GM19043 (cell line): ENCODE data around the gene SLC40A1.

Source experiments
- ATAC-seq: cut with Tn5 transposase; IDR thresholded peaks from one replicate; pipeline ENCODE4 v1.9.1; 2021; ENCODE audit warnings: low read depth; ENCODE audit not compliant: unreplicated experiment

Gene SLC40A1

DNA sequence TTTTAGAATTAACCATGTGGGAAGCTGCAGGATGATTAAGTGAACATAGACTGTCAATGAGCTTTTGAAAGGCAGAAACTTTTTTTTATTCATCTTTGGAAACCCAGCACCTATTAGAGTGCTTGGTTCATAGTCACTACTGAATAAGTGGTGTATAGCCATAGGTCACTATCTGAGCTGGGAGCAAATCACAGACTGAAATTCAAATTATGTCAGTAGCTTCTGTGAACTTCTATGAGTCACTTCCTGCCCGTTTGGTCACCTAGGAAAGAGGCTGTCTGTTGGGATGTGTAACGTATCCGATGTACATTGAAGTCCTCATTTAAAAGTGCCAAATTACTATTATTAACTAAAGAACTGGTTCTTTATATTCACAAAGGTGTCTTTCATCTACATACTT, 20.5 kb upstream of the SLC40A1 start:
- ATAC-seq: no peak

GRCh38 chr2:189599245-189599644, 18.7 kb upstream of the SLC40A1 start:
- no peak for ATAC-seq

DNA sequence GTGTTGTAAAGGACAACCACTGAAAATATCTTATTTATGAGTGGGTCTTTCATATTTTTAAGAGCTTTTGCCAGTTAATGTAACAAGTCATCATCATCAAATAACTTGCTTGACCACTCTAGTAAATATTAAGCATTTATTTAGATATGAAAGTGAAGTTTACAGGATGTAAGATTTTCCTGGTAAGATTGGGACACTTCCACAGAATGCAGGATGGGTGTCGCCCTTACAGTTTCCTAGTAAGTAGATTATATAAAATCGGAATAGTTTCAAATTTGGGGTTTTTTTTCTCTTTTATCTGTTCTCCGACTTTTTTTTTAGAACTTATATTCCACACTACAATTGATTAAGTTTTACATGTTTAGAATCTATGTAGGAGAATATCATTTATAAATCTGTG, 14.8 kb upstream of the SLC40A1 start:
- no peak for ATAC-seq

- no peak for ATAC-seq
Measured at GRCh38 chr2:189594305-189594704, 13.7 kb upstream of the SLC40A1 start.

- ATAC-seq: no peak
Measured at GRCh38 chr2:189593115-189593514, 12.5 kb upstream of the SLC40A1 start.

GRCh38 chr2:189592353-189592984, 11.9 kb upstream of the SLC40A1 start:
- no peak for ATAC-seq

GRCh38 chr2:189587780-189588179, 7.2 kb upstream of the SLC40A1 start:
- no peak for ATAC-seq

DNA sequence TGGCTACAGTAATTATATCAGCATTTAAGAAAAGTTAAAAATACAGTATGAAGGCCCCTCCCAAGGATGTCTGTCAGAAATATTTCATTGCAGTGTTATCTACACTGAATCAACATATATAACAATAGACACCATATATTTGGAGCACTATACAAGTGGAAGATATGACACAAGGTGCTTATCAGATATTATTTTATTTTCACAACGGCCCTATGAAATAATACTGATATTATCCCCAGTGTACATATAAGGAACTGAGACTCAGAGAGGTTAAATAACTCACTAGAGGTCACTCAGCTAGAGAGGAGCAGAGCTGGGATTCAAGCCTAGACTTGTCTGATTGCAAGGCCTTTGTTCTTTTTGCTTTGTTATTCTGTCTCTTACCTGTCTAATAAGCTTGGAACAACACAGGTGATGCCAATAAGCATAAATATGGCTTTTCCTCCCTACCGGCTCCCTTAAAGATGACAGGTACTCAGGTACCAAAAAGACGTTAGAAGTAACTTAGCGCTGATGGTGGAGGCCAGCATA, 4.7 kb upstream of the SLC40A1 start:
- no peak for ATAC-seq

GRCh38 chr2:189584686-189585085, 4.1 kb upstream of the SLC40A1 start:
- no peak for ATAC-seq

DNA sequence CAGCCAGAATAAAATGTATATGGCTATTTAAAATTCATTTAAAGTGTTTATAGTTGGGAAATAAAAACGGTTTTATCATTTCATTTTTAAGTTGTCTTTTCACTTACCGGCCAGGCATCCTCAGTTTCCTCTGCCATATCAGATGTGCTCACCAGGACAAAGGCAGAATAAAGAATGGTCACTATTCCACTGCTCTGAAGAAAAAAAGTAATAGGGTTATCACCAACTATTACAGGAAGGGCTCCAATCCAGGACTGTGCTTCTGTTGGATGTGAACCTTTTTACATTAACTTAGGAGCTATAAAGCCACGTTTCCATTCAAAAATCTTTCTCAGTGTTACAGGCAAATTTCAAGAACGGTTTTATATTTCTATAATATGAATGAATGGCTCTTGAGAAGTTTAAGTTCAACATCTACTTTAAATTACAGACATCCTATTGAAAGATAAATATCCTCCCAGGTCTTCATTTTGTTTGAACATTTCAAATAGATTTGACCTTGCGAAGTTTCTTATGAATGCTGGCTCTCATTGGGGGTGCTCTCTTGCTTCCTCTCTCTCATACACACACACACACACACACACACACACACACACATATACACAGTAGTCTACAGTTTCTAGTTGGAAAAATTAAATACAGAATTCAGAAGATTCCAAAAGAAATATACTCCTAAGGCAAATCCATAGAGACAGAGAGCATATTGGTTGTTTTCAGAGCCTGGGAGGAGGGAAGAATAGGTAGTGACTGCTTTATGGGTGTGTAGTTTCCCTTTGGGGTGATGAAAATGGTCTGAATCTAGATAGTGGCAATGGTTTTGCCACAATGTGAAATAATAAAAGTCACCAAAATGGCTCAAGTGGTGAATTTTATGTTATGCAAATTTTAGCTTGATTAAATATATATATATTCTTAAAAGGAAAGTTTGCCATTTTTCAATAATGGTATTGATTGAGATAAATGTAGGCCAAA, 2.9 kb upstream of the SLC40A1 start:
- no peak for ATAC-seq

DNA sequence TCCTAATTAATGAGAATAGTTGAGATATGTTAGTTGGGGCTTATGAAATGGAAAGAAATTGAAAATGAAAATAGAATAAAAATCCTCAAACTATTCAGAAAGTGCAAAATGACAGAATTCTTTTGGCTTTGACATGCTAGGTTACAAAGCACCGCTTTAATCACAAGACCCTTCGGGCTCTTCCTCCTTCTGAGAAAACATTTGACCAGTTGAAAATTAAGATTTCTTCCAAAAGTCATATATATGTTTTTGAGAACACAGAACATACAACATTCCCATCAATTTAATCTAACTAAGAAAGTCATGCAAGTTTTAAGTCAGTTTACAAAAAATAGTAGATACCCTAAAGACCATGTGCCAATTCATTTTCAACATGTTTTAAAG, 2.2 kb upstream of the SLC40A1 start:
- ATAC-seq: no peak

DNA sequence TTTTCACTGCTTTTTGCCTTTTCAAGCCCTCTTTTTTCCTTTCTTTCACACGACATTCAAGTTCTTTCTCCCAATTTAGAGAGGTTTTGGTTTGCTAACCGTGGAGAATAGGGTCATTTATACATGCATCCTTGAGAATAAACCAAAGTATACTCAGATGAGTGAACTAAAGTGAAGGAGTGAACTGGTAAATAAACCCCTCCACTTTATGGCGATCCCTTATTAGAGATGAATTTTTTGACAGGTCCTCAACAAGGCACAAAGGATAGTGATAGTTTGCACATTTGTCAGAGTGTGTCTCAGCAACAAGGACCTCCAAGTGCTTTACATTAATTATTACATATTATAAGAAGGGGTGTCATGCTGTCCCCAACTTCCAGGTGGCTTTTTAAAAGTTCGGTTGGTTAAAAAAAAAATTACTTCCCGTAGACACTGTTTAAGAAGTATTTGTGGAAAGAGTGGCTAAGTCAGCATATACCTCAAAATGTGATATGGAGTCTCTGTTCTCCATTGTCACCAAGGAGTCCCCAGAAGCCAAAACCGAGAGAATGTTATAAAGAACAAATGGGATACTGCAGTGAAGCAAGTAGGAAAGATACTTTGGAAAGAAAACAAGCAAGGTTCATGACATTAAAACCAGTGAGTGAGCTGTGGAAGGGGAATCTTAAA, 1.7 kb upstream of the SLC40A1 start:
- ATAC-seq: no peak

DNA sequence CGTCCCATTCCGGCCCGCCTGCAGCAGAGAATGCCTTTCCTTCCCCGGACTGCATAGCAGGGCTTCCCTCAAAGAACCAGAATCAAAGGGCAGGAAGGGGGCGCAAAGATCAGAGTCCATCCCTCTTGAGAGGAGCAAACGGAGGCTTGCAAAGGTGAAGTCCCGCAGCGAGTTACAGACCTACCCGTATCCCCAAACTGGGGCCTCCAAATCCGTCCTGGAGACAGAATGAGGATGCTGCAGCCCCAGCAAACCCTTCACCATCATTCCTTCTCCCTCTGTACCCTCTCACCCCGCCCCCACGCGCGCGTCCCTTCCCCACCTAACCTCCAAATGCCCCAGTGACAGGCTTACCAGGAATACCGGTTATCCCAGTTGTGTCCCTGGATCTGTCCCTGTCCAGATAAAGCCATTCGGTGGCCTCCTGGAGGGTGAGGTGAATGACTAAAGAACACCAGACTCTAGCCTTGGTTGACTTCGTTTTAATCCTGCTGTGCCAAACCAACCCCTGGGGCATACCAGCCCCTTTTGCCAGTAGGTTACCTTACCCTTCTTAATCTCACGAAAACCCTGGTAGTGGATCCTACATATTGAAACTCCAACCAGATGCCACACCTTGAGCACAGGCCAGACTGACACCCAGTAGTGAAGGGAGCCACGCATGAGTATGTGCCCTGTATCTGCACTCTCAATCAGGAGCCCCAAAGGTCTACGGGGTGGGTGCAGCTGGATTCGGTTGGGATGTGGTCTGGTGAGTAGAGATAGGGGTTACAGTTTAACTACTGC, 961 bp upstream of the SLC40A1 start:
- no peak for ATAC-seq

- ATAC-seq: no peak
Measured at GRCh38 chr2:189580241-189580651, 340 bp downstream of the SLC40A1 start.

DNA sequence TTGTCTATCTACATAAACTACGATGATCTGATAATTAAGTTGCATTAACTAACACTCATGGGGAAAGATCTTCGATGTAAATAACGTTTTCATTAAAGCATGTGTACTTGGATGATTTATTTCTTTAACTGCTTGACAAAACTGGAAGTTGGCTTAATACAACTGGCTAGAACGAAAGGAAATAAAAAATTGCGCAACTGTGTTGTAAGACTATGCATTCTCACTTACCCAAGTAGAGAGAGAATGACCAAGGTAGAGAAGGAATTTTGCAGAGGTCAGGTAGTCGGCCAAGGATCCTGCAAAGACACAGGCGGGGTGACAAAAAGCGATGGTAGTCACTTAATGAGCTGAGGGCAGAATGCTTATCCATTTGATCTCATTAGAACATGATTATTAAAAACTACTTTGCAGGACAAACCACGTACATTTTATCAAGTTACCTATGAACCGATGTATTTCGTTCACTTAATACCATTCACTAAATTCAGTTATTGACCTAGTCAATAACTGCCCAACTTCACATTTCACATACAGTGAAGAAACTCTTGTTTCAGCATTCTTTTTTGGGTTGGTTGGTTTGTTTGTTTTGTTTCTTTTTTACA, 900 bp downstream of the SLC40A1 start:
- no peak for ATAC-seq

GRCh38 chr2:189578272-189578950, 2.2 kb downstream of the SLC40A1 start:
- ATAC-seq: no peak

DNA sequence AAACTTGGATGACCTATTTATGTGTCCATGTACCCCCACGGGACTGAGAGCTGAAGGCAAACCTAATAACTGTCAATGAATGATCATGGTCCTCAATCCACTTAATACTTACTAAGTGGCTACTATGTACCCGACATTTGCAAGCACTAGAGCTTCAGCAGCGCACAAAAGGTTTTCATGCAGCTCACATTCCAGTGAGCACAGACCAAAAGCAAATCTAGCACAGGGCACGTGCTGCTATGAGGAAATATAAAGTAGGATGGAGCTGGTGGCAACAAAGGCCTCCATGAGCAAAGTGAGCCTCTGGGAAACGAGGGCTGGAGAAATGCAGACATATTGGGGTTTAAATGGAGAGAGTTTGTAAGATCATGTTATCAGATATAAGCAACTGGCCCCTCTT, 3.5 kb downstream of the SLC40A1 start:
- no peak for ATAC-seq

- ATAC-seq: no peak
Measured at GRCh38 chr2:189576396-189576795, 4.2 kb downstream of the SLC40A1 start.

- no peak for ATAC-seq
Measured at GRCh38 chr2:189574793-189575475, 5.7 kb downstream of the SLC40A1 start.
